Measurements from ENCODE around the gene ZCCHC4. TPM values are rescaled to one million over a fixed set of nuclear protein-coding genes. Genes with fewer than 3 reads are reported as not detected.

The ZCCHC4 gene
- total and polyA plus RNA-seq, 9 donors = 5.7 to 17.0 (median 9.5) TPM

DNA sequence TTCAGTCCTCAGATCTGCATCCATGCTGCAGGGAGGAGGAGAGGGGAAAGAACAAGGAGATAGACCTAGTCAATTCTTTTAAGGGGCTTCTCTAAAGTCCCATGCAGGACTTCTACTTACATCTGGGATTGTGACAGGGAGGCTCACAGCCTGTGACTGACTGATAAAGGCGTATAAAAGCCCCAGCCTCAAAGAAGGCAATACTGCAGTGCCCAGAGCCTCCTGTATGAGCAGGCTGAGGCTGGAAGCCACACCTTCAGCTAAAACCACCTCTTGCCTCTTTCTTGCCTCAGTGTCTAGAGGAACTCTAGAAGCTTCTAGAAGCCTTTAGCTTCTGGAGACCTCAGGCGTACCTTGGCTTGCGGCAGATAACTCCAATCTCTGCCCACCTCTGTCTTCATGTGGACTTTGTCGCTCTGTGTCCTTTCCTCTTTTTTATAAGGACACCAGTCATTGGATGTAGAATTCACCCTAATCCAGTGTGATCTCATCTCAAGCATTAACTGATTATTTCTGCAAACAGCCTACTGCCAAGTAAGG, 6.0 kb upstream of the ZCCHC4 start:
- Histone ChIP-seq H3K4me3 (no peak overlapping the region), H3K27ac (no peak overlapping the region), H3K36me3 (no peaks in the 10 kb centered on the region), H3K27me3 (no peaks in the 10 kb centered on the region), H3K9me3 (no peaks in the 10 kb centered on the region), H3K4me1 (ENCODE audit: insufficient read depth) (no peaks in the 10 kb centered on the region)
- intact Hi-C loops (cut with DNase I) = no loop called here
- 79 to 91% (median 91%) methylated on average over 4 of the region's 4 CpGs for WGBS, 3 donors
- no peak for DNase-seq
- TF ChIP-seq EP300 (IDR thresholded peaks at IDR 0.05) (no peak), POLR2A (IDR thresholded peaks at IDR 0.05) (no peak)
- TF ChIP-seq, protein P1, sequence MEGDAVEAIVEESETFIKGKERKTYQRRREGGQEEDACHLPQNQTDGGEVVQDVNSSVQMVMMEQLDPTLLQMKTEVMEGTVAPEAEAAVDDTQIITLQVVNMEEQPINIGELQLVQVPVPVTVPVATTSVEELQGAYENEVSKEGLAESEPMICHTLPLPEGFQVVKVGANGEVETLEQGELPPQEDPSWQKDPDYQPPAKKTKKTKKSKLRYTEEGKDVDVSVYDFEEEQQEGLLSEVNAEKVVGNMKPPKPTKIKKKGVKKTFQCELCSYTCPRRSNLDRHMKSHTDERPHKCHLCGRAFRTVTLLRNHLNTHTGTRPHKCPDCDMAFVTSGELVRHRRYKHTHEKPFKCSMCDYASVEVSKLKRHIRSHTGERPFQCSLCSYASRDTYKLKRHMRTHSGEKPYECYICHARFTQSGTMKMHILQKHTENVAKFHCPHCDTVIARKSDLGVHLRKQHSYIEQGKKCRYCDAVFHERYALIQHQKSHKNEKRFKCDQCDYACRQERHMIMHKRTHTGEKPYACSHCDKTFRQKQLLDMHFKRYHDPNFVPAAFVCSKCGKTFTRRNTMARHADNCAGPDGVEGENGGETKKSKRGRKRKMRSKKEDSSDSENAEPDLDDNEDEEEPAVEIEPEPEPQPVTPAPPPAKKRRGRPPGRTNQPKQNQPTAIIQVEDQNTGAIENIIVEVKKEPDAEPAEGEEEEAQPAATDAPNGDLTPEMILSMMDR (IDR thresholded peaks at IDR 0.05) = no peak

DNA sequence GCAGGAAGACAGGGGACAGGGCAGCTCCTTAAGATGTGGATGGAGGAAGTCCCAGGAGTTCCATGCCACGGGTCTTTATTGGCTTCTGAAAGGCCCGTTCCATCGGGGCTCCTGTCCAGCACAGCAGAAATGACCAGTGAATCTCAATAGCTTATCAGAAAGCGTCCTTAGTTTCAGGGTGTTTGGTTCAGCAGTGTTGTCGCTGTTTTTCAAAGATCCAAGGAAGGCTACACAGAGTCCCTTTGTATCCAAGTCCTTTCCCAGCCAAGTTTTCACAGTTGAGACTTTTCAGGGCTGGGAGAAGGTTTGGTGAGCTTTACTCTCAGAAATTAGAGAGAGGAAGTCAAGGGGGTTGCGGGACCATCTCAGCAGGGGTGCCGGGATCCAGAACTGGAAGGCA, 5.0 kb upstream of the ZCCHC4 start:
- no peak overlapping the region for H3K27ac ChIP-seq
- no peaks in the 10 kb centered on the region for H3K36me3 ChIP-seq
- H3K9me3 ChIP-seq = no peaks in the 10 kb centered on the region
- no peak overlapping the region for H3K4me3 ChIP-seq
- no peaks in the 10 kb centered on the region for H3K4me1 ChIP-seq (ENCODE audit: insufficient read depth)
- intact Hi-C loops (cut with DNase I) = no loop called here
- DNase-seq = no peak
- TF ChIP-seq, protein P1 (IDR thresholded peaks at IDR 0.05) = no peak
- TF ChIP-seq EP300 (IDR thresholded peaks at IDR 0.05) (no peak), POLR2A (IDR thresholded peaks at IDR 0.05) (no peak)
- WGBS, 3 donors = 74 to 89% (median 88%) methylated on average over 7 of the region's 7 CpGs
- no peaks in the 10 kb centered on the region for H3K27me3 ChIP-seq

DNA sequence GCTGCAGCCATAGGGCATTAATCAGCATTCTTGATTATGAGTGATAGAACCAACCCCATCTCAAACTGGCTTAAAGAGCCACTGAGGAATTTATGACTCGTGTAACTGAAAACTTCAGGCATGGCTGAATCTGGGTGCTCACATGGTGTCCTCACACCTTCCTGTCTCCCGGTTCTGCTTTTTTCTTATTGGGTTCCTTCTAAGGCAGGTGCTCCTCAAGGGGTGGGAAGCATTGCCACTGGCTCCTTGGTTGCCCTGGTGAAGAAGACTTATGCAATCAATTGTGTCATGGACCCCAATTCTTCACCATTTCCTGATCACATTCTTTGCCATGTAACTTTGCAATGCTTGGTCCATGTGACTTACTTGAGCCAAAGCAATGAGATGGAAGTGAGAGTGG, 4.3 kb upstream of the ZCCHC4 start:
- Histone ChIP-seq H3K9me3 (no peaks in the 10 kb centered on the region), H3K4me3 (no peak overlapping the region), H3K27ac (no peak overlapping the region), H3K27me3 (no peaks in the 10 kb centered on the region), H3K4me1 (ENCODE audit: insufficient read depth) (peaks cover 2% of the 10 kb centered on the region), H3K36me3 (no peaks in the 10 kb centered on the region)
- no peak for DNase-seq
- WGBS, 3 donors = 94 to 98% (median 97%) methylated on average over 2 of the region's 2 CpGs
- no peak for TF ChIP-seq EP300 (IDR thresholded peaks at IDR 0.05)
- TF ChIP-seq POLR2A (IDR thresholded peaks at IDR 0.05) = no peak
- TF ChIP-seq, protein P1 (IDR thresholded peaks at IDR 0.05) = no peak
- intact Hi-C loops (cut with DNase I) = no loop called here

DNA sequence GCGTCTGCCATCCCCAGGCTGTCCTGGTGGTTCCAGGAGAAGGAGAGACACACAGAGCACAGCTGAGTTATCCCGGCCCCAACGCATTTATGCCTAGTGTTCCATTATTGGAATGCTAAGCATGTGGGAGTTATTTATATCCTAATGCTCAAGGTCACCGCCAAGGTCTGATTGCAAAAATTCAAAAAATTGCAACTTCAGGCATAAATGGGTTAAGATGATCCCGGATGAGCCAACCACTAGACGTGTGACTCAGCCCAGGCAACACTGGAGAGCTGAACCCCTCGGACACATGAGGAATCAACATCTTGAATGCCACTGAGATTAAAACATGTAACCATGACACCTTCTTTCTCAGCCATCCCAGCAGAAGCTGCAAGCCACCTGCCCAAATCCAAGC, 3.8 kb upstream of the ZCCHC4 start:
- no peaks in the 10 kb centered on the region for H3K36me3 ChIP-seq
- H3K27me3 ChIP-seq = no peaks in the 10 kb centered on the region
- no peak overlapping the region for H3K27ac ChIP-seq
- 8 to 37% (median 22%) methylated on average over 7 of the region's 7 CpGs for WGBS, 3 donors
- no peak overlapping the region for H3K4me3 ChIP-seq
- DNase-seq = no peak
- peaks cover 5% of the 10 kb centered on the region for H3K4me1 ChIP-seq (ENCODE audit: insufficient read depth)
- intact Hi-C loops (cut with DNase I) = no loop called here
- TF ChIP-seq EP300 (IDR thresholded peaks at IDR 0.05) (no peak), POLR2A (IDR thresholded peaks at IDR 0.05) (no peak)
- TF ChIP-seq, protein P1 (IDR thresholded peaks at IDR 0.05) = no peak
- no peaks in the 10 kb centered on the region for H3K9me3 ChIP-seq
